Glutamatergic neuron (in vitro differentiated cells): ENCODE data around the gene GMDS. TPM values are rescaled to one million over a fixed set of nuclear protein-coding genes. Genes with fewer than 3 reads are reported as not detected.

Experiments used
- DNase-seq: peaks from one replicate; pipeline ENCODE4 v3.0.0; 2022
- H3K27ac Mint-ChIP-seq: one replicate; pipeline ENCODE4 v1.8.0; 2020; ENCODE audit warnings: mild to moderate bottlenecking, mixed read lengths, inconsistent platforms; ENCODE audit not compliant: unreplicated experiment
- H3K27me3 Mint-ChIP-seq: one replicate; pipeline ENCODE4 v1.8.0; 2020; ENCODE audit warnings: mild to moderate bottlenecking, moderate library complexity, mixed read lengths, inconsistent platforms; ENCODE audit not compliant: unreplicated experiment
- H3K36me3 Mint-ChIP-seq: one replicate; pipeline ENCODE4 v1.8.0; 2020; ENCODE audit warnings: mild to moderate bottlenecking, mixed read lengths, inconsistent platforms; ENCODE audit not compliant: unreplicated experiment
- H3K4me1 Mint-ChIP-seq: one replicate; pipeline ENCODE4 v1.8.0; 2020; ENCODE audit warnings: mild to moderate bottlenecking, low read depth, mixed read lengths, inconsistent platforms; ENCODE audit not compliant: unreplicated experiment
- H3K4me3 Mint-ChIP-seq: one replicate; pipeline ENCODE4 v1.8.0; 2020; ENCODE audit warnings: mild to moderate bottlenecking, mixed read lengths, inconsistent platforms; ENCODE audit not compliant: unreplicated experiment
- H3K9me3 Mint-ChIP-seq: one replicate; pipeline ENCODE4 v1.8.0; 2020; ENCODE audit warnings: mild to moderate bottlenecking, moderate library complexity, mixed read lengths, inconsistent platforms; ENCODE audit not compliant: unreplicated experiment
- total RNA-seq: library from RNA; stranded (reverse); fragmentation: NEBNext Ultra II Directional; extraction: Animal tissue kit (Norgen Biotek cat#: 25700); gene quantifications from one replicate; pipeline ENCODE4 v1.2.1, GENCODE V29; 2021; ENCODE audit not compliant: unreplicated experiment
- TF ChIP-seq, protein P1 (sequence below): fragments of 200-600 bp; sonication (generic); IDR thresholded peaks from one replicate; pipeline ENCODE4 v1.5.0; 2021; ENCODE audit not compliant: partially characterized antibody, unreplicated experiment

The GMDS gene
- total RNA-seq, 1 donor from 2014 or later: 8.9 TPM

GRCh38 chr6:1641343-1641885 is 604.0 kb downstream of the GMDS start:
- Mint-ChIP-seq H3K4me3 (no peak overlapping the region), H3K9me3 (peaks cover 7% of the 10 kb centered on the region), H3K4me1 (no peaks in the 10 kb centered on the region), H3K27ac (no peak overlapping the region), H3K27me3 (peaks cover 3% of the 10 kb centered on the region), H3K36me3 (no peaks in the 10 kb centered on the region)
- TF ChIP-seq, protein P1, sequence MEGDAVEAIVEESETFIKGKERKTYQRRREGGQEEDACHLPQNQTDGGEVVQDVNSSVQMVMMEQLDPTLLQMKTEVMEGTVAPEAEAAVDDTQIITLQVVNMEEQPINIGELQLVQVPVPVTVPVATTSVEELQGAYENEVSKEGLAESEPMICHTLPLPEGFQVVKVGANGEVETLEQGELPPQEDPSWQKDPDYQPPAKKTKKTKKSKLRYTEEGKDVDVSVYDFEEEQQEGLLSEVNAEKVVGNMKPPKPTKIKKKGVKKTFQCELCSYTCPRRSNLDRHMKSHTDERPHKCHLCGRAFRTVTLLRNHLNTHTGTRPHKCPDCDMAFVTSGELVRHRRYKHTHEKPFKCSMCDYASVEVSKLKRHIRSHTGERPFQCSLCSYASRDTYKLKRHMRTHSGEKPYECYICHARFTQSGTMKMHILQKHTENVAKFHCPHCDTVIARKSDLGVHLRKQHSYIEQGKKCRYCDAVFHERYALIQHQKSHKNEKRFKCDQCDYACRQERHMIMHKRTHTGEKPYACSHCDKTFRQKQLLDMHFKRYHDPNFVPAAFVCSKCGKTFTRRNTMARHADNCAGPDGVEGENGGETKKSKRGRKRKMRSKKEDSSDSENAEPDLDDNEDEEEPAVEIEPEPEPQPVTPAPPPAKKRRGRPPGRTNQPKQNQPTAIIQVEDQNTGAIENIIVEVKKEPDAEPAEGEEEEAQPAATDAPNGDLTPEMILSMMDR: no peak
- no peak for DNase-seq

DNA sequence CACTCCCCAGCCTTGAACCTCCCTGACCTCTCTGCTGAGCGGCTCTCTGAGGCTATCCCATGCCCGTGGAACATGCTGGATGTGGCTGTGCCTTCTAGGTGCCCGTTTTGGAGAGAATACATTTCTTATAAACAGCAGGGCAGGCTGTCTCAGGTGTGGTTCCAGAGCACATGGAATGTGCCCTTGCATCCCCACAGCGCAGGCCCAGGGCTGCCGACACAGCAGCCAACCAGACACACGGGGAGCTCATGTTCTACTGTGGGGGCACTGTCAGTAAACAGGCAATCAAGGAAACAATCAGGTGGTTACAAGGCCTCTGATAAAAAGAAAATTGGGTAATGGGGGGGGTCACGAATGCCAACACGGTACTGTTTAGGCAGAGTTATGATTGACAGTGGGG is 604.9 kb downstream of the GMDS start:
- H3K27me3 Mint-ChIP-seq: peaks cover 2% of the 10 kb centered on the region
- H3K27ac Mint-ChIP-seq: no peak overlapping the region
- no peak for DNase-seq
- H3K4me1 Mint-ChIP-seq: no peaks in the 10 kb centered on the region
- peaks cover 8% of the 10 kb centered on the region for H3K9me3 Mint-ChIP-seq
- no peaks in the 10 kb centered on the region for H3K36me3 Mint-ChIP-seq
- H3K4me3 Mint-ChIP-seq: no peak overlapping the region
- TF ChIP-seq, protein P1: no peak

DNA sequence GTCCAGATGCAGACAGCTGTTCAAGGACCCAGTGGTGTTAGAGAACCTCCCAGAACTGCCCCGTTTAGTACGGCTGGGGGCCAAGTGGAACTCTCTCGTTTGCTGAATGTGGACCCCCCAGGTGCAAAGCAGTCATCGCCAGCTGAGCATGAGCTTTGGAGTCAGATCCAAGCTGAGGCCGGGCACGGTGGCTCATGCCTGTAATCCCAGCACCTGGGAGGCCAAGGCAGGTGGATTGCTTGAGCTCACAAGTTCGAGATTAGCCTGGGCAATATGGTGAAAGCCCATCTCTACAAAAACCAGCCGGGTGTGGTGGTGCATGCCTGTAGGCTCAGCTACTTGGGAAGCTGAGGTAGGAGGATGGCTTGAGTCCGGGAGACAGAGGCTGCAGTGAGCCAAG is 606.0 kb downstream of the GMDS start:
- TF ChIP-seq, protein P1: no peak
- Mint-ChIP-seq H3K4me1 (no peaks in the 10 kb centered on the region), H3K9me3 (peaks cover 6% of the 10 kb centered on the region), H3K36me3 (no peaks in the 10 kb centered on the region), H3K4me3 (no peak overlapping the region), H3K27me3 (no peaks in the 10 kb centered on the region), H3K27ac (no peak overlapping the region)
- DNase-seq: no peak

GRCh38 chr6:1636971-1637871 is 608.2 kb downstream of the GMDS start:
- Mint-ChIP-seq H3K27ac (no peak overlapping the region), H3K36me3 (peaks cover 2% of the 10 kb centered on the region), H3K4me3 (no peak overlapping the region), H3K4me1 (no peaks in the 10 kb centered on the region), H3K9me3 (peaks cover 5% of the 10 kb centered on the region), H3K27me3 (peaks cover 4% of the 10 kb centered on the region)
- TF ChIP-seq, protein P1: no peak
- no peak for DNase-seq

DNA sequence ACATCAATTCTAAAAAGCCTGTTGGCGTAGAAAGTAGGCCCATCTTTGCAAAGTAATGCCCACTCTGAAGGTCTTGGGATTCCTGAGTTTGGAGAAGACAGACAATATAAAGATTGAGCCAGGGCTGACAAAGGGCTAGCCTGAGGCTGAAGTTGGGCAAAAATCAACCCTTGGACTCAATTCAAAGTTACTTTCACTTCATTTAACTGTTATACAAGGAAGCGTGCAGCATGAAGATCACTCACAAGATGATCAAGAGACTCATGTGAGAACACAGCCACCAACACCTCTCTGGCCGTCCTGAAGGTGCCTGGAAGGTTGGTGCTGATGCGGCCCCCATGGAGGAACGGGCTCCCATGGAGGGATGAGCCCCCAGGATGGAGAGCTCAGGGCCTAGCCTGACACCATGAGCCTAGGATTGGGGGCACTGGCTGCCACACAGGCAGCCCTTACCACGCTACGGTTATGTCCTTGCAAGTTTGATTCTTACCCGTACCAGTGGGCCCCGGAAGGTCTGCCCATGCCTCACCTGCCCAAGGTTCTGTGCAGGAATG is 609.1 kb downstream of the GMDS start:
- Mint-ChIP-seq H3K4me3 (no peak overlapping the region), H3K4me1 (no peaks in the 10 kb centered on the region), H3K9me3 (peaks cover 5% of the 10 kb centered on the region), H3K27ac (no peak overlapping the region), H3K36me3 (peaks cover 4% of the 10 kb centered on the region), H3K27me3 (peaks cover 6% of the 10 kb centered on the region)
- no peak for DNase-seq
- TF ChIP-seq, protein P1: no peak
